GM21737 (cell line): ENCODE data around the gene GREM2.
A peak's percentile ranks its signal among the peaks of the same experiment; 100 is the strongest.

ENCODE experiments used
- ATAC-seq: cut with Tn5 transposase; IDR thresholded peaks from one replicate; pipeline ENCODE4 v1.9.1; 2021; ENCODE audit warnings: mild to moderate bottlenecking, moderate library complexity; ENCODE audit not compliant: unreplicated experiment

Gene GREM2

DNA sequence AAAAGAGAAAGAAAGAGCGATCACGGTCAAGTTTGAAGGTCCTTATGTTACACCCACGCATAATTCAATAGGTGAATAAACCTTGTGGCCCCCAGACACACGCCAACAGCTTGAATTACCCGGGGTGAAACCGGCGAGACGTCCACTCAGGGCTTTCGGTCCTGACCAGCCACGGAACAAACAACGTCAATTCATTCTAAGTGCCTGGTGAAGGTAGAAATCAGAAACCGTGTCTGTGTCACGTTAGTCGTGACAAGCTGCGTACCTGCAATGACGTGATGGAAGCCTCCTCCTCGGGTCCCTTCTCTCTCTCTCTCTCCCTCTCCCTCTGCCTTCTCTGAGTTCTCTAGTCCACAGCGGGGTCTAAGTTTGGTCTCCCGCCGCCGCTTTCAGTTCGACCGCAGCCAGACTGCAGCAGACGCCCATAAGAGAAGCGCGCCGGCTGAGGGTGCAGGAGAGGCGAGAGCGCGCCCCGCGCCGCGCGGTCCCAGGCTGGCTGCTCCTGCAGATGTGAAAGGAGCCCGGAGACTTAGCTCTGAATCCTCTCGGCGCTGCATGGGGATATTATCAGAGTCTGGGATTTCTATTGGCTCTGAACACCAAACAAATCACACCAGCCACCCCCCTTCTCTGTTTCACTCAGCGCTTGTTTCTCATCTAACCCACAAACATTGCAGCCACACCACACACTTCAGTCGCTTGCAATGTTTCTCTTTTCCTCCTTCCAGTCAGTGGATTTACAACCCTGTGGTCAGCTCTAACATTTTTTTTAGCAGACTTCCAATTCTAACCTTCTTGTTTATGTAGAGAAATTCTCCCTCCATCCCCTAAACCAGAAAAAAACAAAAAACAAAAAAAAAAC, at the start of gene GREM2:
Gene GREM2, minus strand, starts transcription at position 537 of the 862 bp plus-strand sequence. CDS start 118,680 bp downstream, outside the sequence.
- peak; percentile 81 for ATAC-seq

DNA sequence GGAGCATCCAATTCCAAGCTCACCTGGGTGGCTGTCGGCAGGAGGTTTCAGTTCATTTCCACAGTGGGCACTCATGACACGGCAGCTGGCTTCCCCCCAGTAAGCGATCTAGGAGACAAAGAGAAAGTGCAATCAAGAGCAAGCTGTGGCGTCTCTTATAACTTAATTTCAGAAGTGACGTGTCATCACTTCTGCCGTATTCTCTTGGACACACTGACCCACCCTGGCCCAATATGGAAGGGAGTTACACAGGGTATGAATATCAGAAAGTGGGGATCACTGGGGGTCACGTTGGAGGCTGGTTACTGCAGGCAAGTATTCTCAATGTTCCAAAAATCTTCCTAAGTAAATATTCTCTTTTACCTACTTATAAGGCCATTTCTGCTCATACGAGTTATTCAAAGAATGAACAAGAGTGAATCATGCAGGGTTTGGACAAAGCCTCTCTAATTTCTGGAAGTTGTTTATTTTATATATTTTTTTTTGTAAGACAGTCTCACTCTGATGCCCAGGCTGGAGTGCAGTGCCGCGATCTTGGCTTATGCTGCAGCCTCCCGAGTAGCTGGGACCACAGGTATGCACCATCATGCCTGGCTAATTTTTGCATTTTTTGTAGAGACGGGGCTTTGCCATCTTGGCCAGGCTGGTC, 46.5 kb upstream of the GREM2 start:
- no peak for ATAC-seq

DNA sequence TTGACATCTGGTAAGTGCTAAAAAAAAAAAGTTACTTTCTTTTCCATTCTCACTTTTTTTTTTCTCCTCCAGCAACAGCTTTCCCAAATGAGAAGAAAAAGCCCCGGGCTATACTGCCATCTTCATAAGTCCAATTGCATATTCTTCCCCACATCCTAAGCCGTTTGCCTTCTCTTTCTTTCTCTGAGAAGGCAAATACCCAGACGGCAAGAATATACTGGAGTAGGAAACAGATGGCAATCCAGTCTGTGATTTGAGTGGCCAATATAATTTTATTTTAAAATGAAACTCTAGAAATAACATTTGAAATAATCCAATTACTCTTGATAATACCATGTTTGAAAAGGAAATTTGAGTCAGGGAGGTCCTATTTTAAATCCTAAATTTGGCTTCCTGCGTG, 44.6 kb upstream of the GREM2 start:
- ATAC-seq = no peak

DNA sequence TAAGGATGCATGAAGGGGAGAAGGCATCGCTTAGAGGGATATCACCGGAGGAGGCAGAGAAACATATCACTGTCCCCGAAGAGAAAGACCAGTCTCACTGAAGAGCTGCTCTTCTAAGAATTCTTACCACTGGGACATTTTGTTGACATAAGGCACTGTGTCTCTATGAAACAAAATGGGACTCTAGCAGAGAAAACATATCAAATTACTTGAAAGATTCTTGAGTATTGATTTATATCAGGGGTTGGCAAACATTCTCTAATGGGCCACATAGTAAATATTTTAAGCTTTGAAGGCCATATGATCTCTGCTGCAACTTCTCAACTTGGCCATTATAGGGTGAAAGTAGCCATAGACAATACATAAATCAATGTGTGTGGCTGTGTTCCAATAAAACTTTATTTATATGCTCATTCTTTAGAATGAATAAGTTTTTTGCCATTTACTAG, 41.0 kb upstream of the GREM2 start:
- no peak for ATAC-seq

DNA sequence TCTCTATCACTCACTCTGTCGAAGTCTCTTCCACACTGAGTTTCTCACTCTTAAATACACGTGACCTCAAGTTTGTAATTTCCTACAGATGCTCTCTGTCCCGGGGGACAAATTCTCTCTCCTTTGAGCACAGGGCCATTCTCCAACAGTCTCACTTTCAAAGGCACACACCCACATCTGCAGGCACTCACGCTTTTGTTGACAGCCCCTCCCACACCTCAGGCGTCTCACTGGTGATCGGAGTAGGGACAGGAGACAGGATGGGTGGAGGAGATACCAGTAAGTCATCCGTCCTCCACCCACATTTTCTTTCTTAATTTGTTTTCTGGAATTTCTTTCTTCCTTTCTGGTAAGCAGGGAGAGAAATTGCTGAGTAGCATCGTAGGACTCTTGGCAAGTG, 40.6 kb upstream of the GREM2 start:
- ATAC-seq = no peak

DNA sequence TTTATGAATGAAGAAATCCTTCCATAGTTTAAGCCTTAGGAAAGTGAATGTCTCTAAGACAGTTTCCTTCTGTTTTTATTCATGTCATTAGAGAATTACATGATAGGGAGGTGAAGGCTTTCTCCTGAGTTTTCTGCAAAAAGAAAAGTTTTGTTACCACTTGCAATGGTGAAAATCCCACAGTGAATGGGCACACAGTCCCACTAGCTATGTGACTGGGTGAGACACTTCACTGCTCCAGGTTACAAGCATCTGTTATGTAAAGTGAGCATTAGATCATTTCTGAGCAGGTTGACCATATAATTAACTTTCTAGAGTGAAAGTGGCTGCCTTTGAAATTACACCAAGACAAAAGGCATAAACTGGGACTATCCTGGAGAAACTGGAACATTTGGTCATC, 38.9 kb upstream of the GREM2 start:
- ATAC-seq = no peak

DNA sequence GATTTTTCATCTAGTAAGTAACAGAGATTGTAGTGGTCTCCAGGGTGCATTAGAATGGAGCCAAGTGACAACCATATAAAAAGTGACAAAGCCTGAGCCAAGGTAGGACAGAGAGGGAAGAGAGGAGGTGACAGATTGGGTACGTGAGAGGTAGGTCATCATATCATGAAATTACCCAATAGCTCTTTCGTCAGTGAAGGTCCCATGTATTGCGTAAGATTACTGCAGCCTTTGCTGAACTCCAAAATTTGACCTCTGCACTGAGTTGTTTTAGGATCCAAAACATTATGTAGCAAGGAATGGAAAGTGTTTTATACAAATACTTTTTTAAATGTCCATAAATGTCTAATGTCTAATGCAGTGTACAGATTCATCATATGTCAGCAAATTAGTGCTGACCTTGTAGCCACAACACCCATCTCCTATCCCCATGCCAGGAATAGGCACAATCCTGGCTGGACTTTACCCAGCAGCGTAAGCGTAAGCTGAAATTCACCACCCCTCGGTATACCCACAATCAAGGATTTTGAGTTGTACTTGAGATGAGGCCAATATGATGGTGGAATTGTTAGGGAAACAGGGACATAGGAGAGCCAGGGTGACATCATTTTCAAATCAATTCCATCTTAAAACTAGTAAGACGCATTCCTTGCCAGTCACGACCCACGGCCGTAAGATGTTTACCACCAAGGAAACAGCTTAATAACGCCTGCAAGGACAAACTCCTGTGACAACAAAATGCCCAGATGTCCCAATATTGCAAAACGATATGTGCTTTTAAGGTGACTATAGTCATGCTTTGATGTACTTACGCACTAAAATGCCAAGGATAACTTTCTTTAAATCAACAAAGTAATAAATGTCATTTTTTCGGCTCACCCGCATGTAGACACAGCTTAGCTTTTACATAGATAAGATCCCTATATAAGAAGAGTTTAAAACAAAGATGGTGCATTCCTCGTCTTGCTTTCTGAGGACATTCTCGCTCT, 38.1 kb upstream of the GREM2 start:
- no peak for ATAC-seq

DNA sequence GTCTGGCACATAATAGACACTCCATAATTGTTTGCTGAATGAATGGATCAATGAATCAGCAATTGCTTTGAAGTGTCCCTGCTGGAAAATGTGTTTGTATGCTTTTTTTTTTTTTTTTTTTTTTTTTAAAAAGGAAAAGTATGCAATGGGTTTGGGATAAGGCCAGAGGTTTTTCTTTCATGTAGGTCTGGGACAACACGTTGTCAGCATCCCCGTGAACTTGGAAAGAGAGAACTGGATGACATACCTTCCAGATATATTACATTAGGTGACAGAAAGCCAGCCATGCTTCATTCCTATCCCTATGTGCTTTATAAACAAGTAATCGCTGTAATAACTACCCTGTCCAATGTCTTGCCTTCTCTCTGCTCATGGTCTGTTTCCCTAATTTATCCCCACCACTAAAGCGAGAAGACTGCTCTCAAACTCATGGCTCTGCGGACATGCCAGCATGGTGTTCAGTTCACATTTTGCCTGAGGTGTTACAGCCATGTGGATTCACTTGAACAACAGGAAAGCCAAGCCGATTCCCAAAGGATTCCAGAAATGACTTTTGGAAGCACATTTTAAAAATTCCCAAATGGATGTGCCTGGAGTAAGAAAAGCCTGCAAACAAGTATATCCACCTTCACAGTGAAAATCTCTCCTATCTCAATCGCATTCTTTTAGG, 34.8 kb upstream of the GREM2 start:
- ATAC-seq = no peak

DNA sequence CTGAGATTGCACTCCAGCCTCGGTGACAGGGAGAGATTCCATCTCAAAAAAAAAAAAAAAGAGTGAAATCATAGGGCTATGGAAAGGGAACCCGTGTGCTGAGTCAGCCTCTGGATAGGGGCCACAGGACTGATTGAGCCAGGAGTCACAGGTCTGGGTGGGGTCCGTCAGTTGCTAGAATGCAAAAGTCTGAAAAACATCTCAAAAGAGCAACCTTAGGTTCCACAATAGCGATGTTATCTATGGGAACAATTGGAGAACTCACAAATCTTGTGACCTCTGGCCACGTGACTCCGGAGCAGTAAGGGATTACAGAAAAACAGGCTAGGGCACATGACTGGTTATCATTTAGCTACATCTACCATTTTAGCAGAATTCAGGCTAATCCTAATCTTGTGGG, 32.8 kb upstream of the GREM2 start:
- no peak for ATAC-seq

DNA sequence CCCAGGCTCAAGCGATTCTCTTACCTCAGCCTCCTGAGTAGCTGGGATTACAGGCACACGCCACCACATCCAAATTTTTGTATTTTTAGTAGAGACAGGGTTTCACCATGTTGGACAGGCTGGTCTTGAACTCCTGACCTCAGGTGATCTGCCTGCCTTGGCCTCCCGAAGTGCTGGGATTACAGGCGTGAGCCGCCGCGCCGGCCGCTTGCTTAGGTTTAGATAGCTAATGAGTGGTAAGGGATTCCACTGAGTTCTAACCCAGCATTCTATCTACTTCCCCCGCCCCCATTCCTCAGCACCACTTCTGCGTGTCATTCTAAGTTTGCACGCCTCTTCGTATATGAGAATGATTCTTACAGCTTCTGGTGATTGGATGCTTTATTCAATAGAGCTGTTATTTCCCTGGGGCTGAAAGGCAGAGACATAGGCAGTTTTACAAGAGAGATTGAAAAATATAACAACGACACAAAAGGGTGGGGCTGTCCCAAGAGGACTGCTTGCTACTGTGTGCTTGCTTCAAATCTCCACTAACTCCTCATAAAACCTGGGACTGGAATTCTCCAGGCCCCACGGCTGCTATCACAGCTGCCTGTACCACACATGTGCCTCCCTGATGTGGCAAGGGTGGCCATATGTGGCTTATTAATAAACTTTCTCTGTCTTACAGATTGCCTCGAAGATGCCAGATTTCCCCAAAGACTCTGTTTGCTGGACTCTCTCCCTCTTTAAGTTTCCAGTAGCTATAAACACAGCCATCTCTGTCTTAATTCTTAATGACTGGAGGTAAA, 23.7 kb upstream of the GREM2 start:
- no peak for ATAC-seq

DNA sequence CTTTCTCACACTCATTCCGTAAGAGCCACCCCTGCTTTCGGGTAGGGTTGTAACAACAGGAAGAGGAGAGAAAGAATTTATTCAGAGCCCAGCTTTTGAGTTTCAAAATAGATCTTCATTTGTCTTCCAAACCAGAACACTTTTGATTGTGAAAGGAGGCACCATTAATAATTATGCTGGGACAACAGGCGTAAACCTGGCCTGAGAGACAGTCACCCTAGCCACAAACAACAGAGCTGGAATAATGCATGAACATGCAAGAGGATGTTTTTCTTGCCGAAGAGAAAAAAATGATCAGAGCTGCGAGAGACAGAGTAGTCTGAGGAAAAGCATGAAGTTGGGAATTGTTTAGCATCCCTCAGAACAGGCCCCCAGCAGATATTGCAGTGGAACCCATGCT, 18.5 kb upstream of the GREM2 start:
- no peak for ATAC-seq

DNA sequence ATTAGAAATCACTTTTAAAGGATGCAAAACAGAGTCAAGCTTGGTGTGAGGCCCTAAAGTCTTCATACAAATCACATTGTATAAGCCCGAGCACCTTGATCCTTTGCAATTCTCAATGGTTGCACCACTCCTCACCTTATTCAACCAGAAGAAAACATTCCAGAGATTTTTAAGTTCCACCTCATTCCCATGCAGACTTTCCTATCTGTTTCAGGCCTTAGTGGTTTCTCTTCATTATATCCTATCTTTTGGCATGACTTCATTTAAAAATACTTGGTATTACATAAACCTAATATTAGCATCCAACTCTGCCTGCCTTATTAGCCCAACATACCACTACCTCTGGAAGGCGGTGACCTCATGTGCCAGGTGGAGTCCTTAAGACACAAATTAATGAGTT, 9.3 kb upstream of the GREM2 start:
- ATAC-seq = no peak

DNA sequence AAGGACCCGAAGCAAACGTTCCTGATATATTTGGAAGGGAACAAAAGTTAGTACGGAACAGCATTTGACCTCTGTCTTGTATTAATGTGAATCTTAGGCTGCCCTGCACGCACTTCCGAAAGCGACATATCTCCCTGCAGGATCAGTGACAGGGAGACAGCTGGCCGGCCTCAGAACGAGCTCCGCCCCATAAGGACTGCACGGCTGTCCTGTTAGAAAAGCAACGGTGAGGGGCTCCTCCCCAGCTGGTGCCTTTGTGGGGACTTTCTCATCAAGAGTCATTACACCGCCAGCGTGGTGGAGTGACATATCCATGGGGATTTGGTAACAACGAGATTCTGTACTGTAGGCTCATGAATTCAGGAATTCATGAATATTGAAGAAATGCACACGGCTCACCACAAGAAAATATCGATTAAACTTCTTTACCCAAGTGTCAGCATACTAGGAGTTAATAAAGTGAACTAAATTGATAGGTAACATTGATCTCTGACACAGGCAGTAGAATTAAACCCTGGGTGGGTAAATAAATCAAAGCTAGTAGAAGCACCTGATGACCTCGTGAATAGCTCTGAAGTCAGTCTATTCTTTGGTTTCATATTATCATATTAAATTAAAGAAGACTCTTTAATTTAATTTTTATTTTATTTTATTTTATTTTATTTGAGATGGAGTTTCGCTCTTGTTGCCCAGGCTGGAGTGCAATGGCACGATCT, 8.1 kb upstream of the GREM2 start:
- ATAC-seq = no peak

DNA sequence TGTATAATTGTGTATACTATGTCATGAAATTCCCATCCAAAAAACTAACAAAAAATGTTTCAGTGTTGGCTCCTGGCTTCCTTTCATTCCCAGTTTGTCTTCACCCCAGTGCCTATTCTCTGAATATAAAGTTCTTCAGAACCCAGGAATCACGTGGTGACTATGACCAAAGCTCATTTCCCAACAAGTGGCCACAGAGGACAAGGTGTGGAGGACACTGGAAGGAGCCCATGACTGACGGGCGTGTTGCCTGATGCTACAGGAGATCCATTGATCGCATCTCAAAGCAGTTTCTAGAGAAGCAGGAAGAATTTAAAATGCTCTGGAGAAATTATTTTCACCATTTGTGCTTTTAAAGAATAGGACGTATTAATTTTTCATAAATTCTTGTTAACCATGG, 7.4 kb upstream of the GREM2 start:
- ATAC-seq = no peak

DNA sequence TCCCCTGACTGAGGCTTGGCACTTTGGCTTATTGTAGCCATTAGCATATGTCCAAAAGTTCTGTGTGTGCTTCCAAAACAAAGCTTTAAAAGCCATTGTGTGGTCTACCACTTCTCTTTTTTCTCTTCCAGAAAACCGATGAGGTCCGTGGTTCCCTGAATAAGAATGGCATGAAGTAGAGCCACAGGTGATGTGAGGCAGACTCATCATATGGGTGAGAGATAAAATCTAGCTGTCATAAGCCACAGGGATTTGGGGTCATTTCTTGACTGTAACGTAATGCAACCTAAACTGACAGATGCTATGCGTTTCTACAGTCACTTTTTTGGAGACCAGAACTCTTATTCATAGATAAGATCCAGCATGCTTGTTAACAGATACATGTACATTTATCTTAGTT, 7.0 kb upstream of the GREM2 start:
- ATAC-seq = no peak

DNA sequence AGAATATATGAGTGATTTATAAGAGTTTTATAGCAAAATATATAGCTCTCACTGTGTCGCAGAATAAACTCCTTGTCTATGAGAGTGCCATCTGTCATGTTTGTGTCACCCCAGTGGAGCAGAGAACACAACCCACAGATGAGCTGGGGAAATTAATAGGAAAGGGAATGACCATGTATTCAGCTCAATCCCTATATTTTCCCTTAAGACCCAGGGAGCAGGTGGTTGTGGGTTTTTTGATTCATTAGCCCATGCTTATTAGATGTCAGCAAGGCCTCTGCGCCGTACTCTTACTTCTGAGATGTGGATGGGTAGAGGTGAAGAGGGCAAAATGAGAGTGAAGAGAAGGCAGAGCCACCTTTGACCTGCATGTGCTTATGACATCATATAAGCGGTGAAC, 4.1 kb upstream of the GREM2 start:
- no peak for ATAC-seq

DNA sequence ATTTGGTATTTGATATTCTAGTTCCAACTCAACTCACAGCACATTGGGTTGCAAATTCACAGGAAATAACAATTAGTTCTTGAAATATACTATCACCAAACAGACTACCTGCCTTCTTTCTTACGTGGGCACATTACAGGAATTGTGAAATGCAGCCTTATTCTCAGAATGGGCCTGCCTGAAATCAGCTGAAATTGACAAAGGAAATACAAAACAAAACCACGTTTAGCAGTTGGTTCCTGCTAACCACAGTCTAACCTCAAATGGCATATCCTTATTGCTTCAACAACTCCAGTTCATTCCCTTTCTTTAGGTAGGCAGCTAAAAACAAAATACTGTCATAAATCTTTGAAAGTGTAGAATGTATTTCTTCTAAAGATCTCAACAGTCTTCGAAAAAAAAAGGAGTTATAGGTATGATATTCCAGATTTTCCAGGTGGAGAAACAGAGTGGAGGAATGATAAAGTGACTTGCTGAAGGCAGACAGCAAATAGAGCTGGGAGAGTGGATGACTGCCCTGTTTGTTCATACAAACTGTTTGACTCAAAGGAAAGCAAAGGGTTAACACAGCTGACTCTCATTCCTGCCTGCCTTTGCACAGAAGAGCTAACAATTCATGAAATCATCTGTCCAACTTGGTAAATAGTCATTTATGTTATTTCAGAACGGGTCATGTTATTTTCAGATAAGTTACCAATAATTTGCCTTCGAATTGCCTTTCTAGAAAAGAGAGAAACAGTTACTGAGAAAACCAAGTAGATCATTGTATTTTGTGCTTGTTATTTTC, 1.6 kb upstream of the GREM2 start:
- ATAC-seq = no peak

DNA sequence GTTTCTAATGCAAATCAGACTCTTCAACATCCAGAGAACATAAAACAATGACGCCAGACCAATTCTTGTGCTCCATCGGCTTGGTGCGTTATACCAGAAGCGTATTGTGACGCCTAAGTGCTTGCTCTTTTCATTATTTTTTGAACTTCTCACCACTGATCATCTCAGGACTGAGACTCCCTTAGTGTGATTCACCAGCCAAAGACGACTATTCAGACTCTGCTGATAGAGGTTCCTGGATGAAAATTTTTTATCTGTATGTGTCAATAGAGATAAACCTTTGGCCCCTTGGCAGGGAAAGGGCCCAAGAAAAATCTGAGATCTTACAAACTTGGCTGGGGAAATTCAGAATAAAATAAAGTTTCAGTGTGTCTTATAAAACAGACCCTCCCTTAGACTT, 856 bp upstream of the GREM2 start:
- ATAC-seq = no peak
